HCT116 (cell line): ENCODE results near the gene ARHGAP10. TPM values are rescaled to one million over a fixed set of nuclear protein-coding genes. Genes with fewer than 3 reads are reported as not detected.

Experiments
- ATAC-seq: fragments of 200-7000 bp; cut with Tn5 transposase; 2 replicates; pipeline ENCODE4 v1.9.1; 2020; ENCODE audit warnings: mild to moderate bottlenecking, moderate library complexity
- BruUV-seq: library from RNA; stranded (reverse); fragments of 400-500 nt; replicated peaks from 2 replicates; lab custom pipeline; 2021; lab: Mats Ljungman, UMichigan
- CTCF ChIA-PET: fragments of 300-600 bp; sonication (Branson Sonifier 250); formaldehyde crosslinking; loops from one replicate; lab custom pipeline; 2021; ENCODE audit warnings: antibody characterized with exemption; lab: Charles Lee
- POLR2A ChIA-PET: fragments of 300-600, 350-600 bp; sonication (Branson Sonifier 250); formaldehyde crosslinking; loops from one replicate; lab custom pipeline; 2021; ENCODE audit warnings: antibody characterized with exemption; lab: Charles Lee
- RAD21 ChIA-PET, 2 experiments: fragments of 300-600 bp; sonication (Branson Sonifier 250); formaldehyde crosslinking; loops; one replicate each; lab custom pipeline; 2023; ENCODE audit warnings: low total read pairs in 2 of 2; ENCODE audit not compliant: uncharacterized antibody in 2 of 2, unreplicated experiment in 2 of 2, low non-redundant PET in 1 of 2; lab: Charles Lee
- DNase-seq: peaks from one replicate; pipeline ENCODE4 v3.0.0-alpha.2; 2010; ENCODE audit warnings: low read depth, low spot score
- H2AFZ ChIP-seq: fragments of 200-600 bp; shearing (Covaris generic), sonication (generic); 2 replicates; pipeline ENCODE4 v1.6.1; 2017; ENCODE audit warnings: low read depth, mixed run types, mixed read lengths, antibody characterized with exemption, low read length; ENCODE audit not compliant: poor library complexity, severe bottlenecking
- H3K27ac ChIP-seq: 2 replicates; pipeline ENCODE4 v1.5.1; 2012; ENCODE audit warnings: low read depth, low read length
- H3K27me3 ChIP-seq: fragments of 200-600 bp; sonication (generic); 2 replicates; pipeline ENCODE4 v1.6.1; 2016; ENCODE audit warnings: mixed run types, low read length, mixed read lengths; ENCODE audit not compliant: insufficient read depth
- H3K36me3 ChIP-seq, 2 experiments: fragments of 200-500 bp in 1 of 2; fragments of 200-600 bp in 1 of 2; sonication (Bioruptor generic) in 1 of 2; sonication (generic) in 1 of 2; 2 replicates each; pipeline versions ENCODE4 v1.5.1 to v1.6.1; 2014 to 2016; ENCODE audit warnings: low read length in 2 of 2, inconsistent platforms in 1 of 2, mixed read lengths in 1 of 2, mixed run types in 1 of 2; ENCODE audit not compliant: insufficient read depth in 2 of 2, control insufficient read depth in 1 of 2
- H3K4me1 ChIP-seq, 2 experiments: fragments of 200-600 bp in 1 of 2; sonication (generic) in 1 of 2; 2 replicates each; pipeline versions ENCODE4 v1.5.1 to v1.6.1; 2012 to 2017; ENCODE audit warnings: low read length in 2 of 2, inconsistent platforms in 1 of 2, mild to moderate bottlenecking in 1 of 2, mixed read lengths in 1 of 2, mixed run types in 1 of 2, moderate library complexity in 1 of 2; ENCODE audit not compliant: insufficient read depth in 2 of 2, control insufficient read depth in 1 of 2
- H3K4me2 ChIP-seq: fragments of 200-600 bp; sonication (generic); 2 replicates; pipeline ENCODE4 v1.6.1; 2017; ENCODE audit warnings: mixed run types, low read length, mixed read lengths
- H3K4me3 ChIP-seq, 2 experiments: fragments of 200-600 bp in 1 of 2; sonication (generic) in 1 of 2; replicated peaks in 1 of 2; 2 replicates each; pipeline ENCODE4 v1.5.1; 2011 to 2016; ENCODE audit warnings: low read length in 2 of 2, control low read depth in 1 of 2, low read depth in 1 of 2, mild to moderate bottlenecking in 1 of 2, mixed read lengths in 1 of 2, mixed run types in 1 of 2
- H3K79me2 ChIP-seq: fragments of 200-600 bp; sonication (generic); 2 replicates; pipeline ENCODE4 v1.6.1; 2017; ENCODE audit warnings: mild to moderate bottlenecking, mixed run types, low read length, moderate library complexity, mixed read lengths; ENCODE audit not compliant: insufficient read depth
- H3K9ac ChIP-seq: fragments of 200-600 bp; sonication (generic); 2 replicates; pipeline ENCODE4 v1.6.1; 2016; ENCODE audit warnings: low read length, mixed read lengths
- H3K9me2 ChIP-seq: fragments of 200-600 bp; sonication (generic), shearing (Covaris generic); 2 replicates; pipeline ENCODE4 v1.6.1; 2017; ENCODE audit warnings: mixed run types, mild to moderate bottlenecking, moderate library complexity; ENCODE audit not compliant: insufficient read depth
- H3K9me3 ChIP-seq, 2 experiments: fragments of 200-500 bp in 1 of 2; fragments of 200-600 bp in 1 of 2; sonication (Bioruptor generic) in 1 of 2; sonication (generic) in 1 of 2; 2 replicates each; pipeline ENCODE4 v1.6.1; 2014 to 2017; ENCODE audit warnings: low read length in 2 of 2, mixed read lengths in 2 of 2, inconsistent platforms in 1 of 2, low read depth in 1 of 2, mild to moderate bottlenecking in 1 of 2, mixed run types in 1 of 2, moderate library complexity in 1 of 2; ENCODE audit not compliant: control insufficient read depth in 1 of 2, insufficient read depth in 1 of 2
- H4K20me1 ChIP-seq: fragments of 200-600 bp; sonication (generic), shearing (Covaris generic); 2 replicates; pipeline ENCODE4 v1.6.1; 2017; ENCODE audit warnings: mixed run types, mild to moderate bottlenecking, moderate library complexity; ENCODE audit not compliant: insufficient read depth
- YY1 ChIP-seq: IDR thresholded peaks from 2 replicates; pipeline ENCODE4 v1.6.1; 2011; ENCODE audit warnings: low read length, low read depth, moderate library complexity, mild to moderate bottlenecking; ENCODE audit not compliant: insufficient replicate concordance; ENCODE audit errors: extremely low read depth
- intact Hi-C: fragments of 100-400 bp; cut with micrococcal nuclease; formaldehyde crosslinking; loops from 2 replicates; pipeline ENCODE4 v1.10.0; 2022
- total RNA-seq: library from RNA; stranded (reverse); gene quantifications from one replicate; pipeline ENCODE4 v1.2.1, GENCODE V29; 2021; ENCODE audit not compliant: unreplicated experiment
- TF ChIP-seq, protein P1 (sequence below): IDR thresholded peaks from 2 replicates; pipeline ENCODE4 v1.6.1; 2012; ENCODE audit warnings: low read depth
- TF ChIP-seq, protein P2 (sequence below): IDR thresholded peaks from 2 replicates; pipeline ENCODE4 v1.6.1; 2011; ENCODE audit warnings: mild to moderate bottlenecking, low read length, moderate library complexity; ENCODE audit not compliant: insufficient replicate concordance; ENCODE audit errors: extremely low read depth
- TF ChIP-seq, protein P3 (sequence below): IDR thresholded peaks from 2 replicates; pipeline ENCODE4 v1.6.1; 2012

The ARHGAP10 gene
- total RNA-seq, 1 experiment from 2014 or later = 24.7 TPM

DNA sequence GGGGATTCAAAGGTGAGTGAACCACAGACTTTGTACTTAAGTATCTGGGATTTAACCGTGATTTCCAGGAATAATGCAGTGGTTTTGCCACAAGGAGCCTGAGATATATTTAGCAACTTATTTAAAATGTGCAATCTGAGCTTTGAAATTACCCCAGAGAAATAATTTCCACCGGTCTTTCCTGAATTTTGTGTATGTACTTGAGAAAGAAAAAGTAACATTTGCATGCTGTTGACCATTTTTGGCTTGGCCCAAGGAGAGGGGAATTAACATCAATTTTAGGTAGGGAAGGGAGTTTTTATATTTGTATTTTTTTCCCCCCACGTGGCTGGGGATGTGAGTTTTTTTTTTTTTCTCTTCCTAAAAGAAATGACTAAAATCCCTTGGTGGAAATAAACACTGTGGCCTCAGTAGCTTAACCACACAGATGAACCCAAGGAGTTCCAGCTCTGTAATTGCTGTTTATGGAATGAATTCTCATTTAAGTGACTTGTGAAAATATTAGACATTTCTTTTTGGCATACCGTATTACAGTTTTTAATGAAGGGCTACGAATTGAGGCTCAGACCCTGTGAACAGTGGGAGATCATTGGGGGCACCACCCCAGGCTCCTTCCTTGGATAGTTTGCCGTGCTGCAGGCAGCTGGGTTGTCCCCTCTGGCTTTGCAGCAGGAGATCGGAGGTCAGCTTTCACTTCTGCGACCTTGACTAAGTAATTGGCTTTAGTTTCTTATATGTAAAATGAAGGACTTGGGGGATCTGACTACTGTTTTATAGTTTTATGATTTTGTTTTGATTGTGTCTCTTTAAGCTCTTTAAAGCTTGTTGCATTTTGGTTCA, 116.1 kb downstream of the ARHGAP10 start:
- ChIA-PET CTCF (interaction anchor here (1.2 to 1.4 kb wide), 2 partner anchors 18 to 19 kb away, joined by 3 to 5 read pairs; no protein-coding TSS in a partner anchor), RAD21 (no interaction called here), POLR2A (no interaction called here)
- TF ChIP-seq, protein P1, sequence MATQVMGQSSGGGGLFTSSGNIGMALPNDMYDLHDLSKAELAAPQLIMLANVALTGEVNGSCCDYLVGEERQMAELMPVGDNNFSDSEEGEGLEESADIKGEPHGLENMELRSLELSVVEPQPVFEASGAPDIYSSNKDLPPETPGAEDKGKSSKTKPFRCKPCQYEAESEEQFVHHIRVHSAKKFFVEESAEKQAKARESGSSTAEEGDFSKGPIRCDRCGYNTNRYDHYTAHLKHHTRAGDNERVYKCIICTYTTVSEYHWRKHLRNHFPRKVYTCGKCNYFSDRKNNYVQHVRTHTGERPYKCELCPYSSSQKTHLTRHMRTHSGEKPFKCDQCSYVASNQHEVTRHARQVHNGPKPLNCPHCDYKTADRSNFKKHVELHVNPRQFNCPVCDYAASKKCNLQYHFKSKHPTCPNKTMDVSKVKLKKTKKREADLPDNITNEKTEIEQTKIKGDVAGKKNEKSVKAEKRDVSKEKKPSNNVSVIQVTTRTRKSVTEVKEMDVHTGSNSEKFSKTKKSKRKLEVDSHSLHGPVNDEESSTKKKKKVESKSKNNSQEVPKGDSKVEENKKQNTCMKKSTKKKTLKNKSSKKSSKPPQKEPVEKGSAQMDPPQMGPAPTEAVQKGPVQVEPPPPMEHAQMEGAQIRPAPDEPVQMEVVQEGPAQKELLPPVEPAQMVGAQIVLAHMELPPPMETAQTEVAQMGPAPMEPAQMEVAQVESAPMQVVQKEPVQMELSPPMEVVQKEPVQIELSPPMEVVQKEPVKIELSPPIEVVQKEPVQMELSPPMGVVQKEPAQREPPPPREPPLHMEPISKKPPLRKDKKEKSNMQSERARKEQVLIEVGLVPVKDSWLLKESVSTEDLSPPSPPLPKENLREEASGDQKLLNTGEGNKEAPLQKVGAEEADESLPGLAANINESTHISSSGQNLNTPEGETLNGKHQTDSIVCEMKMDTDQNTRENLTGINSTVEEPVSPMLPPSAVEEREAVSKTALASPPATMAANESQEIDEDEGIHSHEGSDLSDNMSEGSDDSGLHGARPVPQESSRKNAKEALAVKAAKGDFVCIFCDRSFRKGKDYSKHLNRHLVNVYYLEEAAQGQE = no peak
- TF ChIP-seq, protein P2, sequence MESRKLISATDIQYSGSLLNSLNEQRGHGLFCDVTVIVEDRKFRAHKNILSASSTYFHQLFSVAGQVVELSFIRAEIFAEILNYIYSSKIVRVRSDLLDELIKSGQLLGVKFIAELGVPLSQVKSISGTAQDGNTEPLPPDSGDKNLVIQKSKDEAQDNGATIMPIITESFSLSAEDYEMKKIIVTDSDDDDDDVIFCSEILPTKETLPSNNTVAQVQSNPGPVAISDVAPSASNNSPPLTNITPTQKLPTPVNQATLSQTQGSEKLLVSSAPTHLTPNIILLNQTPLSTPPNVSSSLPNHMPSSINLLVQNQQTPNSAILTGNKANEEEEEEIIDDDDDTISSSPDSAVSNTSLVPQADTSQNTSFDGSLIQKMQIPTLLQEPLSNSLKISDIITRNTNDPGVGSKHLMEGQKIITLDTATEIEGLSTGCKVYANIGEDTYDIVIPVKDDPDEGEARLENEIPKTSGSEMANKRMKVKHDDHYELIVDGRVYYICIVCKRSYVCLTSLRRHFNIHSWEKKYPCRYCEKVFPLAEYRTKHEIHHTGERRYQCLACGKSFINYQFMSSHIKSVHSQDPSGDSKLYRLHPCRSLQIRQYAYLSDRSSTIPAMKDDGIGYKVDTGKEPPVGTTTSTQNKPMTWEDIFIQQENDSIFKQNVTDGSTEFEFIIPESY = no peak
- TF ChIP-seq, protein P3, sequence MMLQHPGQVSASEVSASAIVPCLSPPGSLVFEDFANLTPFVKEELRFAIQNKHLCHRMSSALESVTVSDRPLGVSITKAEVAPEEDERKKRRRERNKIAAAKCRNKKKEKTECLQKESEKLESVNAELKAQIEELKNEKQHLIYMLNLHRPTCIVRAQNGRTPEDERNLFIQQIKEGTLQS = no peak
- no peak for TF ChIP-seq YY1
- Histone ChIP-seq H3K27me3 (no peaks in the 10 kb centered on the region), H4K20me1 (peaks cover 7% of the 10 kb centered on the region; the same call in 1 of the 2 replicates), H2AFZ (no peak overlapping the region), H3K9ac (no peak overlapping the region), H3K36me3 (peaks cover 0 to 4% of the 10 kb centered on the region in 2 experiments; a peak in 1 of 4 replicates), H3K4me3 (no peak overlapping the region), H3K79me2 (0 out of 2 replicates have a peak, but pooled peaks cover 2% of the 10 kb centered on the region), H3K4me1 (peaks cover 0 to 3% of the 10 kb centered on the region in 2 experiments; a peak in 2 of 4 replicates), H3K4me2 (no peak overlapping the region), H3K9me3 (no peaks in the 10 kb centered on the region), H3K27ac (no peak overlapping the region), H3K9me2 (no peaks in the 10 kb centered on the region)
- ATAC-seq = no peak
- intact Hi-C loops = no loop called here
- no TSS peak for BruUV-seq
- no peak for DNase-seq
